Natural killer cell (primary cell): Measurements from ENCODE around the gene EEF1AKMT1. TPM values are rescaled to one million over a fixed set of nuclear protein-coding genes. Genes with fewer than 3 reads are reported as not detected.

ENCODE experiments used
- ATAC-seq, 3 donors: fragments of 150-1000 bp in 2 of 3; fragments of 200-7000 bp in 1 of 3; cut with Tn5 transposase; 1 replicate in 1 of 3; 2 replicates in 2 of 3; pipeline ENCODE4 v1.10.0; 2021; ENCODE audit warnings: mild to moderate bottlenecking in 2 of 3, moderate library complexity in 2 of 3
- DNase-seq, 2 donors: peaks; one replicate each; pipeline versions ENCODE4 v3.0.0 to v3.0.0-alpha.2; 2013 to 2021; ENCODE audit warnings: mixed read lengths in 1 of 2
- H3K27ac ChIP-seq: one replicate; pipeline ENCODE4 v1.5.1; 2013; ENCODE audit warnings: mild to moderate bottlenecking, low read length
- H3K27me3 ChIP-seq: one replicate; pipeline ENCODE4 v1.6.1; 2013; ENCODE audit warnings: low read length; ENCODE audit not compliant: control insufficient read depth, insufficient read depth
- H3K36me3 ChIP-seq: one replicate; pipeline ENCODE4 v1.6.1; 2013; ENCODE audit warnings: low read length; ENCODE audit not compliant: control insufficient read depth, insufficient read depth
- H3K4me1 ChIP-seq: one replicate; pipeline ENCODE4 v1.6.1; 2013; ENCODE audit warnings: low read length; ENCODE audit not compliant: control insufficient read depth, insufficient read depth
- H3K4me3 ChIP-seq: one replicate; pipeline ENCODE4 v1.5.1; 2013; ENCODE audit warnings: low read length
- H3K9me3 ChIP-seq: one replicate; pipeline ENCODE4 v1.6.1; 2013; ENCODE audit warnings: low read length; ENCODE audit not compliant: control insufficient read depth, insufficient read depth
- H3K27ac Mint-ChIP-seq, 2 donors: one replicate each; pipeline ENCODE4 v1.8.0; 2022; ENCODE audit warnings: mild to moderate bottlenecking in 2 of 2, mixed read lengths in 2 of 2, moderate library complexity in 1 of 2
- H3K27me3 Mint-ChIP-seq, 2 donors: one replicate each; pipeline ENCODE4 v1.8.0; 2022; ENCODE audit warnings: low read depth in 2 of 2, mixed read lengths in 2 of 2
- H3K36me3 Mint-ChIP-seq: one replicate; pipeline ENCODE4 v1.8.0; 2022; ENCODE audit warnings: mixed read lengths
- H3K4me1 Mint-ChIP-seq, 2 donors: one replicate each; pipeline ENCODE4 v1.8.0; 2022; ENCODE audit warnings: mixed read lengths in 2 of 2
- H3K4me3 Mint-ChIP-seq: one replicate; pipeline ENCODE4 v1.8.0; 2022; ENCODE audit warnings: mild to moderate bottlenecking, moderate library complexity, mixed read lengths
- H3K9me3 Mint-ChIP-seq, 2 donors: one replicate each; pipeline ENCODE4 v1.8.0; 2022; ENCODE audit warnings: mixed read lengths in 2 of 2
- CTCF ChIP-seq: fragments of 200-600 bp; IDR thresholded peaks from one replicate; pipeline ENCODE4 v1.8.0; 2022; ENCODE audit warnings: antibody characterized with exemption
- WGBS: methylation state at CpG from one replicate; pipeline ENCODE4 v1.1.7; 2013; ENCODE audit warnings: missing lambda C conversion rate; ENCODE audit not compliant: insufficient coverage; 5-methylcytosine and 5-hydroxymethylcytosine counted together
- intact Hi-C: fragments of 100-400 bp; cut with micrococcal nuclease; formaldehyde crosslinking; loops from one replicate; pipeline ENCODE4 v1.14.2; 2022
- total RNA-seq, 4 donors: library from RNA; stranded (reverse); fragments of 120-200 nt in 1 of 4; gene quantifications; one replicate each; pipeline versions ENCODE4 v1.2.3 to v1.2.4, GENCODE V29; 2013 to 2022

The EEF1AKMT1 gene
- total RNA-seq, 3 donors from 2014 or later (not counting 1 experiment from before 2014, with no cell fraction given), result 3.8 to 5.1 (median 4.6) TPM

- no peak overlapping the region for H3K4me3 Mint-ChIP-seq
- H3K36me3 Mint-ChIP-seq, result no peaks in the 10 kb centered on the region
- no peak for ATAC-seq
- no peak overlapping the region for H3K27ac ChIP-seq
- no peaks in the 10 kb centered on the region for H3K4me1 Mint-ChIP-seq
- H3K27me3 ChIP-seq, result no peaks in the 10 kb centered on the region
- no peak overlapping the region for H3K27ac Mint-ChIP-seq
- no peak overlapping the region for H3K4me3 ChIP-seq
- no peaks in the 10 kb centered on the region for H3K36me3 ChIP-seq
- no peaks in the 10 kb centered on the region for H3K4me1 ChIP-seq
- 82% methylated on average over 5 of the region's 6 CpGs for WGBS
- intact Hi-C loops, result no loop called here
- DNase-seq, result no peak
- no peaks in the 10 kb centered on the region for H3K9me3 ChIP-seq
- no peaks in the 10 kb centered on the region for H3K9me3 Mint-ChIP-seq
- no peak for TF ChIP-seq CTCF
- H3K27me3 Mint-ChIP-seq, result peaks cover 0 to 3% of the 10 kb centered on the region in 2 donors
Measured at GRCh38 chr13:20727856-20728255, 45.9 kb downstream of the EEF1AKMT1 start.

GRCh38 chr13:20721454-20722357, 52.1 kb downstream of the EEF1AKMT1 start:
- no peaks in the 10 kb centered on the region for H3K36me3 ChIP-seq
- 18% methylated on average over 77 of the region's 81 CpGs for WGBS
- intact Hi-C loops, result no loop called here
- no peaks in the 10 kb centered on the region for H3K9me3 Mint-ChIP-seq
- H3K27me3 Mint-ChIP-seq, result peaks cover 2 to 12% of the 10 kb centered on the region in 2 donors
- H3K27me3 ChIP-seq, result peaks cover 11% of the 10 kb centered on the region
- no peaks in the 10 kb centered on the region for H3K4me1 Mint-ChIP-seq
- H3K36me3 Mint-ChIP-seq, result no peaks in the 10 kb centered on the region
- DNase-seq (no peak), ATAC-seq (peak in 1 of 3 donors; percentile 50)
- H3K27ac Mint-ChIP-seq, result no peak overlapping the region
- H3K4me3 Mint-ChIP-seq, result no peak overlapping the region
- no peak overlapping the region for H3K27ac ChIP-seq
- H3K4me3 ChIP-seq, result no peak overlapping the region
- H3K4me1 ChIP-seq, result peaks cover 12% of the 10 kb centered on the region
- no peaks in the 10 kb centered on the region for H3K9me3 ChIP-seq
- TF ChIP-seq CTCF, result no peak

- Histone ChIP-seq H3K9me3 (no peaks in the 10 kb centered on the region), H3K36me3 (no peaks in the 10 kb centered on the region), H3K27ac (no peak overlapping the region), H3K27me3 (peaks cover 11% of the 10 kb centered on the region), H3K4me3 (no peak overlapping the region), H3K4me1 (peaks cover 12% of the 10 kb centered on the region)
- no peak for TF ChIP-seq CTCF
- H3K9me3 Mint-ChIP-seq, result no peaks in the 10 kb centered on the region
- H3K27me3 Mint-ChIP-seq, result peaks cover 2 to 12% of the 10 kb centered on the region in 2 donors
- 88% methylated on average over 16 of the region's 16 CpGs for WGBS
- no peak overlapping the region for H3K4me3 Mint-ChIP-seq
- no peak for ATAC-seq
- no peaks in the 10 kb centered on the region for H3K36me3 Mint-ChIP-seq
- intact Hi-C loops, result no loop called here
- no peaks in the 10 kb centered on the region for H3K4me1 Mint-ChIP-seq
- no peak for DNase-seq
- no peak overlapping the region for H3K27ac Mint-ChIP-seq
Measured at GRCh38 chr13:20721058-20721453, 52.7 kb downstream of the EEF1AKMT1 start.
